Iris pigment epithelial cell (primary cell): ENCODE data around the gene RFPL1.
"Not testable (repeated sequence)": the region's sequence is repeated elsewhere in the genome, so short reads cannot be mapped to it uniquely, and the experiment has no call there.

ENCODE experiments used
- DNase-seq: peaks from one replicate; pipeline ENCODE4 v3.0.0-alpha.2; 2011; ENCODE audit warnings: low read depth

RFPL1 gene

GRCh38 chr22:29478326-29479276 lies 40.2 kb downstream of the RFPL1 start:
- DNase-seq, result peak; percentile 18

- DNase-seq, result no peak
These were observed 41.3 kb downstream of the RFPL1 start, which contains the start of gene NEFH for GRCh38 chr22:29479417-29480261. Gene NEFH (plus strand): TSS chr22:29480218. CDS start chr22:29480263, 45 bp downstream.

GRCh38 chr22:29480262-29480511 lies 41.8 kb downstream of the RFPL1 start:
- no peak for DNase-seq

- DNase-seq, result peak; percentile 71
These were observed 42.3 kb downstream of the RFPL1 start for GRCh38 chr22:29480512-29481264.

GRCh38 chr22:29481265-29482000 lies 43.0 kb downstream of the RFPL1 start:
- DNase-seq, result no peak

- no peak for DNase-seq
These were observed 43.9 kb downstream of the RFPL1 start for GRCh38 chr22:29482253-29482652.

GRCh38 chr22:29482726-29483125 lies 44.3 kb downstream of the RFPL1 start:
- DNase-seq, result no peak

GRCh38 chr22:29483254-29483653 lies 44.9 kb downstream of the RFPL1 start:
- DNase-seq, result no peak

- no peak for DNase-seq
These were observed 46.3 kb downstream of the RFPL1 start for GRCh38 chr22:29484642-29485041.

GRCh38 chr22:29485448-29485847 lies 47.1 kb downstream of the RFPL1 start:
- DNase-seq, result no peak

GRCh38 chr22:29487426-29487986 lies 49.1 kb downstream of the RFPL1 start:
- DNase-seq, result no peak

- DNase-seq, result not testable (repeated sequence)
These were observed 50.9 kb downstream of the RFPL1 start for GRCh38 chr22:29489127-29489780.

GRCh38 chr22:29491012-29491411 lies 52.6 kb downstream of the RFPL1 start:
- no peak for DNase-seq
